K562 (cell line): ENCODE measurements around the gene ENDOU. TPM values are rescaled to one million over a fixed set of nuclear protein-coding genes. Genes with fewer than 3 reads are reported as not detected.

ENCODE experiments used
- ILK ChIP-seq: fragments of 450-650 bp; IDR thresholded peaks from 2 replicates; pipeline ENCODE4 v1.6.1; 2016; ENCODE audit warnings: missing genetic modification characterization, low read depth, mild to moderate bottlenecking, missing compliant biosample characterization, moderate library complexity, borderline replicate concordance
- MECOM ChIP-seq: fragments of 250-450 bp; sonication (Bioruptor Pico); IDR thresholded peaks from 2 replicates; pipeline ENCODE4 v1.8.0; 2022; ENCODE audit warnings: inconsistent platforms
- MXI1 ChIP-seq: IDR thresholded peaks from 2 replicates; pipeline ENCODE4 v1.6.1; 2011; ENCODE audit warnings: low read depth, mild to moderate bottlenecking, improper control_type of control experiment, low read length
- NONO ChIP-seq, 2 experiments: fragments of 200-400 bp in 1 of 2; fragments of 450-650 bp in 1 of 2; formaldehyde crosslinking in 1 of 2; IDR thresholded peaks; 2 replicates each; pipeline ENCODE4 v1.6.1; 2017; ENCODE audit warnings: low read depth in 2 of 2, mild to moderate bottlenecking in 2 of 2, moderate library complexity in 2 of 2, low read length in 1 of 2
- NR4A1 ChIP-seq, 2 experiments: fragments of 250-450 bp in 1 of 2; fragments of 450-650 bp in 1 of 2; sonication (Bioruptor Pico) in 1 of 2; IDR thresholded peaks; 2 replicates each; pipeline versions ENCODE4 v1.4.0 to v1.6.1; 2016 to 2020; ENCODE audit warnings: mild to moderate bottlenecking in 2 of 2, missing compliant biosample characterization in 1 of 2, missing genetic modification characterization in 1 of 2, moderate library complexity in 1 of 2
- NUFIP1 ChIP-seq: fragments of 450-650 bp; IDR thresholded peaks from 2 replicates; pipeline ENCODE4 v1.6.1; 2018; ENCODE audit not compliant: partially characterized antibody
- SMAD1 ChIP-seq: fragments of 150-350 bp; IDR thresholded peaks from 2 replicates; pipeline ENCODE4 v1.6.1; 2014; ENCODE audit warnings: low read length, low read depth; ENCODE audit not compliant: partially characterized antibody
- ZNF133 ChIP-seq: fragments of 250-450 bp; sonication (Bioruptor Pico); IDR thresholded peaks from 2 replicates; pipeline ENCODE4 v1.4.0; 2020; ENCODE audit warnings: mild to moderate bottlenecking
- polyA plus RNA-seq, 8 experiments: library from polyadenylated mRNA; depleted of rRNA in 4 of 8; stranded (reverse) in 5 of 8; unstranded in 3 of 8; fragments of >200 nt; fragmentation: Nextera tagmentation in 2 of 8; fragmentation: Illumina TruSeq in 1 of 8; extraction: Ambion mirVana in 2 of 8; extraction: Trizol in 1 of 8; gene quantifications; 2 replicates each; pipeline versions ENCODE4 v1.2.1 to v1.2.3, GENCODE V29; 2011 to 2014; ENCODE audit warnings: inconsistent platforms in 1 of 8, missing spikeins in 1 of 8
- total RNA-seq, 7 experiments: library from RNA; depleted of rRNA in 6 of 7; stranded (reverse); fragments of >200 nt in 6 of 7; fragmentation: Illumina TruSeq in 2 of 7; extraction: Trizol in 2 of 7; gene quantifications; 2 replicates each; pipeline versions ENCODE4 v1.2.1 to v1.2.3, GENCODE V29; 2011 to 2021; ENCODE audit warnings: low replicate concordance in 1 of 7
- TF ChIP-seq, protein P1 (sequence below): IDR thresholded peaks from 3 replicates; pipeline ENCODE4 v1.6.1; 2011; ENCODE audit warnings: borderline replicate concordance, mild to moderate bottlenecking, moderate library complexity; ENCODE audit not compliant: insufficient read length; ENCODE audit errors: extremely low read depth
- TF ChIP-seq, protein P2 (sequence below), 2 experiments: fragments of 200-800 bp in 1 of 2; sonication (Bioruptor generic) in 1 of 2; sonication (generic) in 1 of 2; formaldehyde crosslinking in 1 of 2; IDR thresholded peaks in 1 of 2; conservative IDR thresholded peaks in 1 of 2; 2 replicates each; pipeline versions ENCODE4 v1.5.0 to v1.6.1; 2016 to 2020; ENCODE audit warnings: missing compliant biosample characterization in 1 of 2, missing genetic modification characterization in 1 of 2, missing genetic modification reagents in 1 of 2
- TF ChIP-seq, protein P3 (sequence below), 2 experiments: IDR thresholded peaks; 2 replicates each; pipeline ENCODE4 v1.6.1; 2012; ENCODE audit warnings: improper control_type of control experiment in 2 of 2, low read depth in 2 of 2, low read length in 2 of 2, borderline replicate concordance in 1 of 2

ENDOU gene
- total and polyA plus RNA-seq, 9 of the 15 experiments (the other 6 are each of a cell fraction or from before 2014, with no cell fraction given), result 0.03 TPM; not detected in 8

DNA sequence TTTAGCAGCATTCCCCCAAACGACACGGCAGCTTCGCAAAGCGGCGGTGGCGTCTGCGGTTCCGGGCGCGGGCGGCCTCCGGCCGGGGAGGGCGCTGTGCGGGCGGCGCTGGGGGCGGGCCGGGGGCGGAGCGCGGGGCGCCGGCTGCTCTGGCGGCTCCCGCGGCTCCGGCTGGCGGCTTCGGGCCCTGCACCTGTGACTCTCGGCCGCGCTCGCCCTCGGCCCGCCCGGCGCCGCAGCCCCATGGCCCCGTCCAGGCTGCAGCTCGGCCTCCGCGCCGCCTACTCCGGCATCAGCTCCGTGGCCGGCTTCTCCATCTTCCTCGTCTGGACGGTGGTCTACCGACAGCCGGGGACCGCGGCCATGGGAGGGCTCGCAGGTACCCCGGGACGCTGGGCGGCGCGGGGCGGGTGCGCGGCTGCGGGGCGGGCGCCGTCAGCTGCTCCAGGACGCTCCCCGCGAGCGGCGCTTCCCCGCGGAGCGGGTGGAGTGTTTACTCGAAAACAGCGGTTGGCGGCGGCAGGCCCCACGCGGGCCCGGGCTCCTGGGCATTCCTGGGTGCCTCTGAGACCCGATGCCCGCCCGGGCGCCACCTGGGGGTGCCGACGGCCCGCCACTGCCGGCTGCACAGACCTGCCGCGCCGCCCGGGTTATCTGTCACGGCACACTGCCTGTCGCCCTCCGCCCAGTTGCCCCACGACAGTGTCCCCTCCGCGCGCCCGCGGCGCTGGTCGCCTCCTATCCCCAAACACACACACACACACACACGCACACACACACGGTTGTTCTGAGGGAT is 48.0 kb upstream of the ENDOU start, which contains the start of gene SLC48A1 (continued):
- TF ChIP-seq NR4A1 (CRISPR knock-in tag; IDR thresholded peaks at IDR 0.05) (peak; percentile 23; the same call in 1 of the 2 replicates), NR4A1 (tag; IDR thresholded peaks at IDR 0.05) (no peak), NONO (IDR thresholded peaks at IDR 0.05; ENCODE audit: low read depth in 2 of 2, low read length in 1 of 2) (peak in 1 of 2 experiments; percentile 75; a peak in 2 of 4 replicates), ZNF133 (no peak), ILK (tag) (no peak), MXI1 (no peak), NUFIP1 (no peak), MECOM (no peak), SMAD1 (peak; percentile 43)
- TF ChIP-seq, protein P1, sequence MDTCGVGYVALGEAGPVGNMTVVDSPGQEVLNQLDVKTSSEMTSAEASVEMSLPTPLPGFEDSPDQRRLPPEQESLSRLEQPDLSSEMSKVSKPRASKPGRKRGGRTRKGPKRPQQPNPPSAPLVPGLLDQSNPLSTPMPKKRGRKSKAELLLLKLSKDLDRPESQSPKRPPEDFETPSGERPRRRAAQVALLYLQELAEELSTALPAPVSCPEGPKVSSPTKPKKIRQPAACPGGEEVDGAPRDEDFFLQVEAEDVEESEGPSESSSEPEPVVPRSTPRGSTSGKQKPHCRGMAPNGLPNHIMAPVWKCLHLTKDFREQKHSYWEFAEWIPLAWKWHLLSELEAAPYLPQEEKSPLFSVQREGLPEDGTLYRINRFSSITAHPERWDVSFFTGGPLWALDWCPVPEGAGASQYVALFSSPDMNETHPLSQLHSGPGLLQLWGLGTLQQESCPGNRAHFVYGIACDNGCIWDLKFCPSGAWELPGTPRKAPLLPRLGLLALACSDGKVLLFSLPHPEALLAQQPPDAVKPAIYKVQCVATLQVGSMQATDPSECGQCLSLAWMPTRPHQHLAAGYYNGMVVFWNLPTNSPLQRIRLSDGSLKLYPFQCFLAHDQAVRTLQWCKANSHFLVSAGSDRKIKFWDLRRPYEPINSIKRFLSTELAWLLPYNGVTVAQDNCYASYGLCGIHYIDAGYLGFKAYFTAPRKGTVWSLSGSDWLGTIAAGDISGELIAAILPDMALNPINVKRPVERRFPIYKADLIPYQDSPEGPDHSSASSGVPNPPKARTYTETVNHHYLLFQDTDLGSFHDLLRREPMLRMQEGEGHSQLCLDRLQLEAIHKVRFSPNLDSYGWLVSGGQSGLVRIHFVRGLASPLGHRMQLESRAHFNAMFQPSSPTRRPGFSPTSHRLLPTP, result no peak
- TF ChIP-seq, protein P2, sequence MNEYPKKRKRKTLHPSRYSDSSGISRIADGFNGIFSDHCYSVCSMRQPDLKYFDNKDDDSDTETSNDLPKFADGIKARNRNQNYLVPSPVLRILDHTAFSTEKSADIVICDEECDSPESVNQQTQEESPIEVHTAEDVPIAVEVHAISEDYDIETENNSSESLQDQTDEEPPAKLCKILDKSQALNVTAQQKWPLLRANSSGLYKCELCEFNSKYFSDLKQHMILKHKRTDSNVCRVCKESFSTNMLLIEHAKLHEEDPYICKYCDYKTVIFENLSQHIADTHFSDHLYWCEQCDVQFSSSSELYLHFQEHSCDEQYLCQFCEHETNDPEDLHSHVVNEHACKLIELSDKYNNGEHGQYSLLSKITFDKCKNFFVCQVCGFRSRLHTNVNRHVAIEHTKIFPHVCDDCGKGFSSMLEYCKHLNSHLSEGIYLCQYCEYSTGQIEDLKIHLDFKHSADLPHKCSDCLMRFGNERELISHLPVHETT (CRISPR knock-in tag; conservative IDR thresholded peaks at IDR 0.05 in 1 of 2, IDR thresholded peaks at IDR 0.05 in 1 of 2), result no peak
- TF ChIP-seq, protein P3, sequence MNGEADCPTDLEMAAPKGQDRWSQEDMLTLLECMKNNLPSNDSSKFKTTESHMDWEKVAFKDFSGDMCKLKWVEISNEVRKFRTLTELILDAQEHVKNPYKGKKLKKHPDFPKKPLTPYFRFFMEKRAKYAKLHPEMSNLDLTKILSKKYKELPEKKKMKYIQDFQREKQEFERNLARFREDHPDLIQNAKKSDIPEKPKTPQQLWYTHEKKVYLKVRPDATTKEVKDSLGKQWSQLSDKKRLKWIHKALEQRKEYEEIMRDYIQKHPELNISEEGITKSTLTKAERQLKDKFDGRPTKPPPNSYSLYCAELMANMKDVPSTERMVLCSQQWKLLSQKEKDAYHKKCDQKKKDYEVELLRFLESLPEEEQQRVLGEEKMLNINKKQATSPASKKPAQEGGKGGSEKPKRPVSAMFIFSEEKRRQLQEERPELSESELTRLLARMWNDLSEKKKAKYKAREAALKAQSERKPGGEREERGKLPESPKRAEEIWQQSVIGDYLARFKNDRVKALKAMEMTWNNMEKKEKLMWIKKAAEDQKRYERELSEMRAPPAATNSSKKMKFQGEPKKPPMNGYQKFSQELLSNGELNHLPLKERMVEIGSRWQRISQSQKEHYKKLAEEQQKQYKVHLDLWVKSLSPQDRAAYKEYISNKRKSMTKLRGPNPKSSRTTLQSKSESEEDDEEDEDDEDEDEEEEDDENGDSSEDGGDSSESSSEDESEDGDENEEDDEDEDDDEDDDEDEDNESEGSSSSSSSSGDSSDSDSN (IDR thresholded peaks at IDR 0.05; ENCODE audit: borderline replicate concordance in 1 of 2, low read depth in 2 of 2, low read length in 2 of 2), result peak in 1 of 2 experiments; percentile 71; a peak in 2 of 4 replicates
